KMS-11 (cell line): Measurements from ENCODE around the gene BNIPL.

ENCODE experiments used
- H2AFZ ChIP-seq: fragments of 200-600 bp; sonication (generic); 2 replicates; pipeline ENCODE4 v1.6.1; 2016; ENCODE audit warnings: antibody characterized with exemption, mixed run types, low read depth
- H3K27ac ChIP-seq: fragments of 200-600 bp; sonication (generic); 2 replicates; pipeline ENCODE4 v1.6.1; 2016; ENCODE audit warnings: mild to moderate bottlenecking, mixed run types
- H3K27me3 ChIP-seq: fragments of 200-600 bp; sonication (generic); 2 replicates; pipeline ENCODE4 v1.6.1; 2017; ENCODE audit warnings: mild to moderate bottlenecking, low read depth, mixed run types, moderate library complexity; ENCODE audit not compliant: insufficient read depth
- H3K36me3 ChIP-seq: fragments of 200-600 bp; sonication (generic); 2 replicates; pipeline ENCODE4 v1.6.1; 2017; ENCODE audit warnings: mild to moderate bottlenecking, mixed run types; ENCODE audit not compliant: insufficient read depth
- H3K4me1 ChIP-seq: fragments of 200-600 bp; sonication (generic); 2 replicates; pipeline ENCODE4 v1.6.1; 2016; ENCODE audit warnings: mild to moderate bottlenecking, low read depth, mixed run types; ENCODE audit not compliant: poor library complexity, severe bottlenecking
- H3K4me2 ChIP-seq: fragments of 200-600 bp; sonication (generic); 2 replicates; pipeline ENCODE4 v1.7.0; 2016; ENCODE audit warnings: mild to moderate bottlenecking, mixed run types
- H3K4me3 ChIP-seq: fragments of 200-600 bp; sonication (generic); IDR thresholded peaks from 2 replicates; pipeline ENCODE4 v1.6.1; 2017; ENCODE audit warnings: low read depth, low read length, mixed read lengths; ENCODE audit not compliant: insufficient read depth
- H3K79me2 ChIP-seq: fragments of 200-600 bp; sonication (generic); 2 replicates; pipeline ENCODE4 v1.6.1; 2016; ENCODE audit warnings: low read depth, mixed run types; ENCODE audit not compliant: insufficient read depth
- H3K9ac ChIP-seq: fragments of 200-600 bp; sonication (generic); 2 replicates; pipeline ENCODE4 v1.6.1; 2016; ENCODE audit warnings: mild to moderate bottlenecking, mixed run types
- H4K20me1 ChIP-seq: fragments of 200-600 bp; sonication (generic); 2 replicates; pipeline ENCODE4 v1.6.1; 2016; ENCODE audit warnings: mild to moderate bottlenecking, mixed run types; ENCODE audit not compliant: insufficient read depth
- TF ChIP-seq, protein P1 (sequence below): fragments of 200-600 bp; sonication (generic); conservative IDR thresholded peaks from 2 replicates; pipeline ENCODE4 v1.6.1; 2017; ENCODE audit warnings: low read depth, mild to moderate bottlenecking, antibody characterized with exemption, low read length, moderate library complexity, mixed read lengths

BNIPL gene

DNA sequence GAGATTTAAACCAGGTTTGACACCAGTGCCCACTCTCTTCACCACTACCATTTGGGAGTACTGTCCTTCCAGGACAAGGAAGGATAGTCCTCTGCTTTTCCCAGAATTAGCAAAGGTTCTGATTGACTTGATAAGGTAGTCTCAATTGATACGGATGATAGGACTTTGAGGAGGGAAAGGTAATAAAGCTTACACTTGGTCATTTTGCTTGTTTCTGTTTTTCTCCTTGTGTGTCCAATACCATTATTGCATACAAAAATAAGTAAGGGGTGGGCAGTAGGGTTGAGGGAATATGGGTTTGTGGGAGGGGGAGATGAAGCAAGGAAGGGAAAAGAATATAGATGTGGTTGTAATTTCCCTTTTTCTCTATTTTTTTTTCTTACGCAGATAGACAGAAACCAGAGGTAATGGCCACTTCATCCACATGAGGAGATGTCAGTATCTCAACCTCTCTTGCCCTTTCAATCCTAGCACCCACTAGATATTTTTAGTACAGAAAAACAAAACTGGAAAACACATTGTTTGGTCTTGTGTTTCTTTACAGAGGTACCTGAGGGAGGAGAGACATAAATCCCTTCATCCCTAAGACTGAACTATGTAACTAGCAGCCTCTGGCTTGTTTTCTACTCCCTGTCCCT lies 13.8 kb downstream of the BNIPL start:
- TF ChIP-seq, protein P1, sequence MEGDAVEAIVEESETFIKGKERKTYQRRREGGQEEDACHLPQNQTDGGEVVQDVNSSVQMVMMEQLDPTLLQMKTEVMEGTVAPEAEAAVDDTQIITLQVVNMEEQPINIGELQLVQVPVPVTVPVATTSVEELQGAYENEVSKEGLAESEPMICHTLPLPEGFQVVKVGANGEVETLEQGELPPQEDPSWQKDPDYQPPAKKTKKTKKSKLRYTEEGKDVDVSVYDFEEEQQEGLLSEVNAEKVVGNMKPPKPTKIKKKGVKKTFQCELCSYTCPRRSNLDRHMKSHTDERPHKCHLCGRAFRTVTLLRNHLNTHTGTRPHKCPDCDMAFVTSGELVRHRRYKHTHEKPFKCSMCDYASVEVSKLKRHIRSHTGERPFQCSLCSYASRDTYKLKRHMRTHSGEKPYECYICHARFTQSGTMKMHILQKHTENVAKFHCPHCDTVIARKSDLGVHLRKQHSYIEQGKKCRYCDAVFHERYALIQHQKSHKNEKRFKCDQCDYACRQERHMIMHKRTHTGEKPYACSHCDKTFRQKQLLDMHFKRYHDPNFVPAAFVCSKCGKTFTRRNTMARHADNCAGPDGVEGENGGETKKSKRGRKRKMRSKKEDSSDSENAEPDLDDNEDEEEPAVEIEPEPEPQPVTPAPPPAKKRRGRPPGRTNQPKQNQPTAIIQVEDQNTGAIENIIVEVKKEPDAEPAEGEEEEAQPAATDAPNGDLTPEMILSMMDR: no peak
- Histone ChIP-seq H3K36me3 (peaks cover 22% of the 10 kb centered on the region; the same call in 1 of the 2 replicates), H2AFZ (no peak overlapping the region), H3K4me2 (peak overlapping the region; percentile 1; the same call in 1 of the 2 replicates), H3K27ac (no peak overlapping the region; the same call in 1 of the 2 replicates), H4K20me1 (no peaks in the 10 kb centered on the region), H3K27me3 (no peaks in the 10 kb centered on the region), H3K79me2 (no peaks in the 10 kb centered on the region), H3K4me3 (peak overlapping the region; percentile 3), H3K4me1 (peaks cover 26% of the 10 kb centered on the region), H3K9ac (no peak overlapping the region)

DNA sequence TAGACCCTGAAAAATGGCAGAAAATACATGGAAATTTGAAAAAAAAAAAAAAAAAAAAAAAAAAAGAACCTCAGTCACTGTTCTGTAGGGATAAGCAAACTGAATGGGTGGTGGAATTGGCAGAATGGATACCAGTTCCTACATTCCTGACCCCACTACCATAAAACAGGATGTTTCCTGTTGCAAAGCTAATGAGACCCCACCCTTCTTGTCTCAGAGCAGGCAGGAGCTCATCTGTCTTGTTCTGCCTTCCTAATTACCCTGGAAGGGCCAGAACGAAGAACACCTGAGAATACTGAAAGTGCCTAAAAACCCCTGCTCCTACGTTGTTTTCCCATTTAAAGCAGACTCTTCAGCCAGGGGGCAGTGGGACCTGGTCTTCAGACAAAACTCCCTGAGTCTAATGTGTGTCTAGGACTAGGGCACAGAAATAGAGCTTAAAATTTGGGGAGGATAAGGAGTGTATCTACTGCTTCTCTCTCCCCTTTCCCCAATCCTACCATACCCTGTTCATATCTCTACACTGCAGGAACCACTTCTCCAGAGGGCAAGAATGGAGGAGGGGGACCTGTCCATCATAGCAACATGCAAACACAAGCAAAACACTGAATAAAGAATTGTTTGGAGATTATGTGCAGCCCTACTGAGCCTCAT lies 15.1 kb downstream of the BNIPL start:
- Histone ChIP-seq H3K27ac (no peak overlapping the region), H3K9ac (no peak overlapping the region), H2AFZ (no peak overlapping the region), H3K4me2 (no peak overlapping the region), H3K36me3 (peaks cover 28% of the 10 kb centered on the region; the same call in 1 of the 2 replicates), H3K4me1 (peaks cover 37% of the 10 kb centered on the region), H3K79me2 (peaks cover 10% of the 10 kb centered on the region), H4K20me1 (peaks cover 5% of the 10 kb centered on the region; the same call in 1 of the 2 replicates), H3K27me3 (no peaks in the 10 kb centered on the region), H3K4me3 (peak overlapping the region; percentile 3)
- TF ChIP-seq, protein P1: no peak

- no peak overlapping the region for H3K4me3 ChIP-seq
- H3K79me2 ChIP-seq: peaks cover 46% of the 10 kb centered on the region
- peaks cover 28% of the 10 kb centered on the region; the same call in 1 of the 2 replicates for H3K36me3 ChIP-seq
- no peak overlapping the region for H3K27ac ChIP-seq
- H3K4me2 ChIP-seq: no peak overlapping the region
- H3K27me3 ChIP-seq: no peaks in the 10 kb centered on the region
- H3K4me1 ChIP-seq: peaks cover 47% of the 10 kb centered on the region
- peaks cover 5% of the 10 kb centered on the region; the same call in 1 of the 2 replicates for H4K20me1 ChIP-seq
- H3K9ac ChIP-seq: no peak overlapping the region
- TF ChIP-seq, protein P1: no peak
- no peak overlapping the region for H2AFZ ChIP-seq
Observed at GRCh38 chr1:151054971-151055547, 18.7 kb downstream of the BNIPL start.

- Histone ChIP-seq H3K9ac (no peak overlapping the region), H3K27me3 (no peaks in the 10 kb centered on the region), H3K36me3 (peaks cover 28% of the 10 kb centered on the region; the same call in 1 of the 2 replicates), H3K4me2 (peak overlapping the region; percentile 75; the same call in 1 of the 2 replicates), H4K20me1 (peaks cover 5% of the 10 kb centered on the region; the same call in 1 of the 2 replicates), H3K4me1 (peaks cover 44% of the 10 kb centered on the region), H3K27ac (no peak overlapping the region), H3K79me2 (peaks cover 48% of the 10 kb centered on the region), H2AFZ (no peak overlapping the region), H3K4me3 (no peak overlapping the region)
- TF ChIP-seq, protein P1: 0 out of 2 replicates have a peak, but pooled peaks have one; percentile 5
Observed at GRCh38 chr1:151055581-151055980, 19.2 kb downstream of the BNIPL start.
